ENCODE measurements around the gene IFFO2. TPM values are rescaled to one million over a fixed set of nuclear protein-coding genes. Genes with fewer than 3 reads are reported as not detected.
A peak's percentile ranks its signal among the peaks of the same experiment; 100 is the strongest.

IFFO2 gene
- total RNA-seq, 1 experiment from 2014 or later = 15.6 TPM

GRCh38 chr1:18901952-18902522 lies 54.4 kb downstream of the IFFO2 start:
- intact Hi-C loops (cut with micrococcal nuclease) = loop anchor here (5.0 to 10.0 kb wide), 2 partner anchors 110 to 753 kb away; no protein-coding TSS in a partner anchor
- Histone ChIP-seq H3K4me3 (replicated peaks in 1 of 2; ENCODE audit: low read depth in 1 of 2, low read length in 2 of 2) (peak overlapping the region; percentile 69 to 81), H3K27ac (ENCODE audit: low read depth, low read length) (peak overlapping the region; percentile 64), H3K9me2 (ENCODE audit: insufficient read depth) (no peaks in the 10 kb centered on the region), H3K27me3 (ENCODE audit: insufficient read depth, low read length) (no peaks in the 10 kb centered on the region), H2AFZ (ENCODE audit: low read depth, low read length, poor library complexity, severe bottlenecking) (peak overlapping the region; percentile 79), H4K20me1 (ENCODE audit: insufficient read depth) (no peaks in the 10 kb centered on the region), H3K79me2 (ENCODE audit: insufficient read depth, low read length) (no peaks in the 10 kb centered on the region), H3K9me3 (ENCODE audit: control insufficient read depth in 1 of 2, insufficient read depth in 1 of 2, low read depth in 1 of 2, low read length in 2 of 2) (no peaks in the 10 kb centered on the region), H3K9ac (ENCODE audit: low read length) (peak overlapping the region; percentile 75), H3K4me1 (ENCODE audit: control insufficient read depth in 1 of 2, insufficient read depth in 2 of 2, low read length in 2 of 2) (peaks cover 12 to 18% of the 10 kb centered on the region in 2 experiments), H3K4me2 (ENCODE audit: low read length) (peak overlapping the region; percentile 78), H3K36me3 (ENCODE audit: control insufficient read depth in 1 of 2, insufficient read depth in 2 of 2, low read length in 2 of 2) (no peaks in the 10 kb centered on the region)
- RAD21 ChIA-PET (ENCODE audit: low non-redundant PET in 1 of 2, low total read pairs in 2 of 2, uncharacterized antibody in 2 of 2, unreplicated experiment in 2 of 2) = no interaction called here
- TF ChIP-seq EZH2 (IDR thresholded peaks at IDR 0.05) = no peak
- no peak for TF ChIP-seq REST (IDR thresholded peaks at IDR 0.05; ENCODE audit: low read depth)
- no peak for TF ChIP-seq ZBTB33 (IDR thresholded peaks at IDR 0.05; ENCODE audit: extremely low read depth, insufficient replicate concordance, low read length)
- TF ChIP-seq ATF3 (IDR thresholded peaks at IDR 0.05) = no peak
- TF ChIP-seq EGR1 (IDR thresholded peaks at IDR 0.05; ENCODE audit: low read depth) = no peak
- TF ChIP-seq CTCF (IDR thresholded peaks at IDR 0.05 in 2 of 3, conservative IDR thresholded peaks at IDR 0.05 in 1 of 3; ENCODE audit: borderline replicate concordance in 1 of 3, insufficient read depth in 1 of 3, low read depth in 2 of 3, low read length in 2 of 3) = no peak
- TF ChIP-seq CEBPB (IDR thresholded peaks at IDR 0.05; ENCODE audit: low read depth) = no peak
- no peak for TF ChIP-seq JUND (IDR thresholded peaks at IDR 0.05)
- TF ChIP-seq FOSL1 (IDR thresholded peaks at IDR 0.05; ENCODE audit: low read depth) = no peak
- no peak for TF ChIP-seq MAX (IDR thresholded peaks at IDR 0.05)
- TF ChIP-seq ELF1 (IDR thresholded peaks at IDR 0.05; ENCODE audit: borderline replicate concordance, low read depth) = no peak
- no peak for TF ChIP-seq EZH2phosphoT487 (IDR thresholded peaks at IDR 0.05; ENCODE audit: borderline replicate concordance)
- TF ChIP-seq ZFX (IDR thresholded peaks at IDR 0.05) = no peak
- TF ChIP-seq POLR2AphosphoS5 (IDR thresholded peaks at IDR 0.05; ENCODE audit: low read depth, low read length) = no peak
- CTCF ChIA-PET = interaction anchor here (0.6 to 3.6 kb wide), 9 partner anchors 11 to 326 kb away, joined by 3 to 38 read pairs (median 5); no protein-coding TSS in a partner anchor
- POLR2A ChIA-PET = interaction anchor here (0.9 kb wide), 2 partner anchors 9 to 11 kb away, joined by 3 to 4 read pairs; no protein-coding TSS in a partner anchor
- BruUV-seq (replicated peaks) = no TSS peak
- no peak for DNase-seq (ENCODE audit: low read depth, low spot score)
- ATAC-seq = no peak
